ENCODE data around the gene GABPA. TPM values are rescaled to one million over a fixed set of nuclear protein-coding genes. Genes with fewer than 3 reads are reported as not detected.

GABPA gene
- total RNA-seq, 4 donors from 2014 or later = 17.6 to 23.7 (median 19.6) TPM

DNA sequence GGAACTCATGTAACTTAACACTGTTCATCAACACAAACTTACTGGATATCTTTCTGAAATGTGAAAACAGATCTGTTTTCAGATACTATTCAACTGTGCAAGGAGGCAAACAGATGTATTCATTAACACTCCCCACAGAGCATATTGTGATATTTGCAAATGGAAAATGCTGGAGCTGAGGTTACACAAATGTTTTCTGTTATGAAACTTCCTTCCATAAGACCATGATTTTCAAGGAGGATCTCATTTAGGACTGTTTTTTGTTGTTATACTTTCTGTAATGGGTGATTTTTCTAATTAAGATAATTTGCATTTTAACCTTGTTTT lies 56.1 kb downstream of the GABPA start:
- peak overlapping the region; percentile 40 to 50 (median 48) for H3K4me3 ChIP-seq
- H3K9me3 ChIP-seq = no peaks in the 10 kb centered on the region
- DNase-seq (ENCODE audit: extremely low spot score) = no peak
- H3K27ac ChIP-seq (replicated peaks in 1 of 4) = peak overlapping the region in 3 of 4 donors; percentile 7 to 50 (median 27)
- intact Hi-C loops (cut with DNase I) = loop anchor here (5.0 kb wide), 1 partner anchor 71 kb away; no protein-coding TSS in a partner anchor
- H3K36me3 ChIP-seq = no peaks in the 10 kb centered on the region
- TF ChIP-seq POLR2A (IDR thresholded peaks at IDR 0.05; ENCODE audit: low read depth) (no peak), EP300 (IDR thresholded peaks at IDR 0.05) (no peak), POLR2AphosphoS5 (IDR thresholded peaks at IDR 0.05) (no peak)
- TF ChIP-seq, protein P1, sequence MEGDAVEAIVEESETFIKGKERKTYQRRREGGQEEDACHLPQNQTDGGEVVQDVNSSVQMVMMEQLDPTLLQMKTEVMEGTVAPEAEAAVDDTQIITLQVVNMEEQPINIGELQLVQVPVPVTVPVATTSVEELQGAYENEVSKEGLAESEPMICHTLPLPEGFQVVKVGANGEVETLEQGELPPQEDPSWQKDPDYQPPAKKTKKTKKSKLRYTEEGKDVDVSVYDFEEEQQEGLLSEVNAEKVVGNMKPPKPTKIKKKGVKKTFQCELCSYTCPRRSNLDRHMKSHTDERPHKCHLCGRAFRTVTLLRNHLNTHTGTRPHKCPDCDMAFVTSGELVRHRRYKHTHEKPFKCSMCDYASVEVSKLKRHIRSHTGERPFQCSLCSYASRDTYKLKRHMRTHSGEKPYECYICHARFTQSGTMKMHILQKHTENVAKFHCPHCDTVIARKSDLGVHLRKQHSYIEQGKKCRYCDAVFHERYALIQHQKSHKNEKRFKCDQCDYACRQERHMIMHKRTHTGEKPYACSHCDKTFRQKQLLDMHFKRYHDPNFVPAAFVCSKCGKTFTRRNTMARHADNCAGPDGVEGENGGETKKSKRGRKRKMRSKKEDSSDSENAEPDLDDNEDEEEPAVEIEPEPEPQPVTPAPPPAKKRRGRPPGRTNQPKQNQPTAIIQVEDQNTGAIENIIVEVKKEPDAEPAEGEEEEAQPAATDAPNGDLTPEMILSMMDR (IDR thresholded peaks at IDR 0.05) = no peak
- H3K27me3 ChIP-seq = peaks cover 0 to 12% (median 0%) of the 10 kb centered on the region in 4 donors
- H3K4me1 ChIP-seq = peaks cover 0 to 17% (median 10%) of the 10 kb centered on the region in 4 donors

DNA sequence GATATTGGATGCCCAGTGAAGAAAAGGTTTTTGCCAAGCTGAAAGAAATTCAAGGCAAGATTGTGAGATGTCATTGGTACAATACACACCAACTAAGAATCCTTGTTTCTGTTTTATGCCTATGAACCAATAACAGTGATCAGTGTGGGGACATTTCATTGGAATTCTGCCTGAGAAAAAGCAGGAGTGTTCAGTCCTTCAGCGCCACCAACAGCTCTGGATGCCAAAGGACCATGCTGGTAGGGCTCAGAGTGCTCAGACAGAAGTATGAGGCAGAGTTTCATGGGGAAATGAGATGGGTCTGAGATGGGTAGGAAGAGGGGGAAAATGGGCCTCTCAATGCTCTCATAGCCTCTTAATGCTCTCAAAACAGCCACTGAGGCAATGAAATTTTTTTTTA lies 56.5 kb downstream of the GABPA start:
- Histone ChIP-seq H3K27ac (replicated peaks in 1 of 4) (no peak overlapping the region), H3K9me3 (no peaks in the 10 kb centered on the region), H3K4me3 (no peak overlapping the region), H3K27me3 (peaks cover 0 to 12% (median 0%) of the 10 kb centered on the region in 4 donors), H3K36me3 (no peaks in the 10 kb centered on the region), H3K4me1 (peaks cover 0 to 17% (median 10%) of the 10 kb centered on the region in 4 donors)
- intact Hi-C loops (cut with DNase I) = loop anchor here (5.0 kb wide), 1 partner anchor 71 kb away; no protein-coding TSS in a partner anchor
- 93% methylated on average over 1 of the region's 1 CpG for WGBS
- TF ChIP-seq POLR2AphosphoS5 (IDR thresholded peaks at IDR 0.05) (no peak), EP300 (IDR thresholded peaks at IDR 0.05) (no peak), POLR2A (IDR thresholded peaks at IDR 0.05; ENCODE audit: low read depth) (no peak)
- TF ChIP-seq, protein P1 (IDR thresholded peaks at IDR 0.05) = no peak
- DNase-seq (ENCODE audit: extremely low spot score) = no peak

DNA sequence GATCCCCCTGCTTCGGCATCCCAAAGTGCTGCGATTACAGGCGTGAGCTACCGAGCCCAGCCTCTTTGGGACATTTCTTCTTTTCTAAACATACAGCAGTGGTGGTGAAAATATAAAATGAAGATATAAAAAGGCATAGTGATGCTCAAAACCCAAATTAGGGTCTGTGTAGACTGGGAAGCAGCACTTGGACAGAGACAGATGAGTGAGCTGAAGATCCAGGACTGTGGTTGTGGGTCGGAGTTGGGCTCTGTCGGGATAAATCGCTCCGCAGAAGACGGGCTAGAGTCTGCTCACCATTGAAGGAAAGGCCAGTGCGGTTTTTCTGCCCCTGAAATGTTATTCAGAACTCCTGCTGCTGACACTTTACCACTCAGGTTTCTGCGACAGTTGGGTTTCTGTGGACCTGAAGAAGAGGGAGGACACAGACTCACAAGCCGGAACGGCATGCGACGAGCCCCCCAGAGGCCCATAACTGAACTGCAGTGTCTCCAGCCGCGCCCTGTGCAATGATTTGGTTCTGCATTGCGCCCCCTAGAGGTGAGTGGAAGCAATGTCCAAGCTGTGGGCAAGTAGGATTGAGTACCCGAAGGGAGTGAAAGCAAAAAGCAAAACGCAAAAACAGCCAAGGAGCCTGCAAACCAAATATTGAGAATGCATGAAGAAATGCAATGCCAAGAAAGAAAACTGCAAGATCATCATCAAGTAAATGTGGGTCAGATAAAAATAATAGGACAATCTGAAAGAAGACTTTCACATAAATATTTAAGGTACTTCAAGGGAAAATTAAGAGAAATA lies 66.6 kb downstream of the GABPA start:
- peak; percentile 92 for DNase-seq (ENCODE audit: extremely low spot score)
- intact Hi-C loops (cut with DNase I) = no loop called here

DNA sequence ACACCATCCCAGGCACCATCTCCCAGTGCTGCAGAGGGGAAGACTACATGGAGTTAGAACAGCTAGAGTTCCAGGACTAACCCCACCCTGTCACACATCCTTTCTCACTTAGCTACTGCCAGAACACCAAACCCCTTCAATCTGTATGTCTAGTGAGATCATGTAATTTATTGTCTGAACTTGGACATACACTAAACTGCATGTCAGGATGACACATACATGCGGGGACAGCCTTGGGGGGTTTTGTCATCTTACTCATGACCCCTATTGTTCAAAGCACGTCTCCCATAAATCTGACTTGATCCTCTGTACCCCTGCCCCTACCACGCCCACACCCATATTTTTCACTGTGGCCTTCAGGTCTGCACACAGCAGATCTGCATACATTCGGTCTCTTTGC lies 71.3 kb downstream of the GABPA start:
- no peak overlapping the region for H3K27ac ChIP-seq (replicated peaks in 1 of 4)
- no peaks in the 10 kb centered on the region for H3K36me3 ChIP-seq
- no peaks in the 10 kb centered on the region for H3K27me3 ChIP-seq
- TF ChIP-seq EP300 (IDR thresholded peaks at IDR 0.05) (no peak), POLR2A (IDR thresholded peaks at IDR 0.05; ENCODE audit: low read depth) (no peak), POLR2AphosphoS5 (IDR thresholded peaks at IDR 0.05) (no peak)
- TF ChIP-seq, protein P1 (IDR thresholded peaks at IDR 0.05) = no peak
- no peaks in the 10 kb centered on the region for H3K9me3 ChIP-seq
- H3K4me1 ChIP-seq = peaks cover 0 to 6% (median 4%) of the 10 kb centered on the region in 4 donors
- DNase-seq (ENCODE audit: extremely low spot score) = no peak
- 87% methylated on average over 4 of the region's 4 CpGs for WGBS
- H3K4me3 ChIP-seq = no peak overlapping the region
- intact Hi-C loops (cut with DNase I) = no loop called here

More for the DNA sequence above, 66.6 kb downstream of the GABPA start:
- TF ChIP-seq POLR2A (IDR thresholded peaks at IDR 0.05; ENCODE audit: low read depth) (no peak), EP300 (IDR thresholded peaks at IDR 0.05) (no peak), POLR2AphosphoS5 (IDR thresholded peaks at IDR 0.05) (peak in 1 of 2 donors; percentile 44)
- TF ChIP-seq, protein P1 (IDR thresholded peaks at IDR 0.05) = peak; percentile 75 to 90 (median 83)
- Histone ChIP-seq H3K4me3 (no peak overlapping the region), H3K4me1 (peaks cover 0 to 6% (median 4%) of the 10 kb centered on the region in 4 donors), H3K36me3 (no peaks in the 10 kb centered on the region), H3K27ac (replicated peaks in 1 of 4) (no peak overlapping the region), H3K27me3 (no peaks in the 10 kb centered on the region), H3K9me3 (no peaks in the 10 kb centered on the region)
- 44% methylated on average over 19 of the region's 20 CpGs for WGBS

Measured in esophagus muscularis mucosa (tissue), 4 donors.